ENCODE measurements around the gene RPSA. TPM values are rescaled to one million over a fixed set of nuclear protein-coding genes. Genes with fewer than 3 reads are reported as not detected.

Gene RPSA
- total RNA-seq, 2 donors from 2014 or later = 2,574 to 3,520 TPM

DNA sequence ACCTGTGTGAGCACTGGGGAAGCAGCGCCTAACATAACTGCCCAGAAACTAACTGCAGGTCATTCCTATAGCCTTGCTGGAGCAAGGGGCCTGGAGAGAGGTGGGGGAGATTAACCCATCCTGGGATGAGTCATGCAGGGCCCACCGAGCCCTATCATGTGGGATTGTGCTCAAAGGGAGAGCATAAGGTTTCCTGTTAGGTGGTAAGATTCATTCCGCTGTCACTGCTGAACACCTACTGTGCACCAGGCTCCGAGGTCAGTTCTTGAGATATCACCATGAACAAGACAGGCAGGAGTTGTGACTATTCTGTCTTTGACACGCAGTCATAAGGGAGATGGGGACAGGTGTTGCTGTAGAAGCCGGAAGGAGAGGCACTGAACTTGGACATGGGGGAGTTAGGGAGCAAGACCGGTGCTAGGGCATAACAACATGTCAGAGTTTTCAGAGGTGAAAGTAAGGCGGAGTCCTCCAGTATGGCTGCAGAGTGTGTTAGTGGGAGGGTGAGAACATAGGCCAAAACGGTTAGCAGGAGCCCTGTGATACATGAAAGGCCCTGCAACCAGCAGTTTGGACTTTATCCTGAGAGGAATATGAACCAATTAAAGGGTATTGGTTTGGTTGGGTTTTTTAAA is 20.9 kb upstream of the RPSA start:
- Mint-ChIP-seq H3K9me3 (no peaks in the 10 kb centered on the region), H3K27ac (peak overlapping the region; percentile 5 to 31), H3K36me3 (peaks cover 15% of the 10 kb centered on the region in 2 donors)
- no peak for ATAC-seq
- no peak for DNase-seq (ENCODE audit: low spot score in 2 of 2)

DNA sequence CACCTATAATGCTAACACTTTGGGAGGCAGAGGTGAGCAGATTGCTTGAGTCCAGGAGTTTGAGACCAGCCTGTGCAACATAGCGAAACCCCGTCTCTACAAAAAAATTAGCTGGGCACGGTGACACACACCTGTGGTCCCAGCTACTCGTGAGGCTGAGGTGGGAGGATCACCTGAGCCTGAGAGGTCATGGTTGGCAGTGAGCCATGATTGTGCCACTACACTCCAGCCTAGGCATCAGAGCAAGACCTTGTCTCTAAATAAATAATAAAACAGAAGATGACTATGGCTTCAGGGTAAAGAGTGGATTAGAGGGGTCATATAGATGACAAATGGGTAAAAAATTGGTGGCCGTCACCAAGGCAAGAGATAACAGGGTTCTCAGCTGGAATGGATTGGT is 20.2 kb upstream of the RPSA start:
- Mint-ChIP-seq H3K9me3 (no peaks in the 10 kb centered on the region), H3K27ac (peak overlapping the region in 1 of 2 donors; percentile 5), H3K36me3 (peaks cover 17 to 19% of the 10 kb centered on the region in 2 donors)
- DNase-seq (ENCODE audit: low spot score in 2 of 2) (no peak), ATAC-seq (no peak)

- ATAC-seq (no peak), DNase-seq (ENCODE audit: low spot score in 2 of 2) (no peak)
- Mint-ChIP-seq H3K36me3 (peaks cover 22 to 23% of the 10 kb centered on the region in 2 donors), H3K9me3 (no peaks in the 10 kb centered on the region), H3K27ac (peak overlapping the region; percentile 5 to 65)
Measured at GRCh38 chr3:39387411-39387975, 19.0 kb upstream of the RPSA start.

- H3K36me3 Mint-ChIP-seq = peaks cover 22 to 25% of the 10 kb centered on the region in 2 donors
Measured at GRCh38 chr3:39388153-39388552, 18.4 kb upstream of the RPSA start.

DNA sequence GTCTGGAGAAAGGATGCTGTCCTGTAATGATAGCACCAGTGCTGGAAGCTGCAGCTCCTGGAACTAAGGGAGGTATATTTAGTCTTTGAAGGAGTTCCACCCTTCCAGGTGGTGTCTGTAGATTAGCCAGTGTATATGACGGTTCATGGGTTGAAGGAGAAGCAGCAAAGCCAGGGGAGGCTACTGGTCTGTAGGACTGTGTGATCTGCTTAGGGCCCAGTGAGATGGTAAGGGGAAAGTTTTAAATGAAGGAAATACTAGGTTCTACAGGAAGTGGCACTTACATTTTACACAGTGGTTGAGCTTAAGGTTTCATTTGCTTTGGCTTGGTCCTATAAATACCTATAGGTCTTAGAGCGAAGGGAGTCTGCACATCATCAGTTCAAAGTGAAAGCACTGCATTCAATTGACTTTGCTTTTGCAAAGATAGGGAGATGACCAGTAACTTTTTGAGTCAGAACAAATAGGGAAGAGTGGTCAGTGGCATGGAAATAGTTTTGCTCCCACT is 17.7 kb upstream of the RPSA start:
- Mint-ChIP-seq H3K9me3 (no peaks in the 10 kb centered on the region), H3K27ac (peak overlapping the region; percentile 5 to 52), H3K36me3 (peaks cover 16 to 22% of the 10 kb centered on the region in 2 donors)
- DNase-seq (ENCODE audit: low spot score in 2 of 2) = no peak
- no peak for ATAC-seq

More at GRCh38 chr3:39388153-39388552, 18.4 kb upstream of the RPSA start:
- H3K27ac Mint-ChIP-seq = peak overlapping the region; percentile 5 to 6
- ATAC-seq (no peak), DNase-seq (ENCODE audit: low spot score in 2 of 2) (no peak)
- no peaks in the 10 kb centered on the region for H3K9me3 Mint-ChIP-seq

GRCh38 chr3:39390181-39390580 is 16.3 kb upstream of the RPSA start:
- DNase-seq (ENCODE audit: low spot score in 2 of 2) (no peak), ATAC-seq (no peak)
- H3K36me3 Mint-ChIP-seq = peaks cover 13 to 20% of the 10 kb centered on the region in 2 donors
- H3K27ac Mint-ChIP-seq = peak overlapping the region in 1 of 2 donors; percentile 41
- H3K9me3 Mint-ChIP-seq = no peaks in the 10 kb centered on the region

- H3K36me3 Mint-ChIP-seq = peaks cover 9 to 29% of the 10 kb centered on the region in 2 donors
- ATAC-seq = peak in 1 of 2 donors; percentile 11
- peak overlapping the region; percentile 12 to 55 for H3K27ac Mint-ChIP-seq
Measured at GRCh38 chr3:39396690-39397089, 9.8 kb upstream of the RPSA start.

GRCh38 chr3:39398700-39399099 is 7.8 kb upstream of the RPSA start:
- peaks cover 7 to 22% of the 10 kb centered on the region in 2 donors for H3K36me3 Mint-ChIP-seq
- H3K27ac Mint-ChIP-seq = peak overlapping the region; percentile 46 to 88
- no peaks in the 10 kb centered on the region for H3K9me3 Mint-ChIP-seq
- DNase-seq (ENCODE audit: low spot score in 2 of 2) = no peak
- ATAC-seq = no peak

More at GRCh38 chr3:39396690-39397089, 9.8 kb upstream of the RPSA start:
- no peak for DNase-seq (ENCODE audit: low spot score in 2 of 2)
- no peaks in the 10 kb centered on the region for H3K9me3 Mint-ChIP-seq

- peak overlapping the region in 1 of 2 donors; percentile 14 for H3K27ac Mint-ChIP-seq
- DNase-seq (ENCODE audit: low spot score in 2 of 2) (no peak), ATAC-seq (no peak)
- H3K36me3 Mint-ChIP-seq = peaks cover 7 to 20% of the 10 kb centered on the region in 2 donors
- no peaks in the 10 kb centered on the region for H3K9me3 Mint-ChIP-seq
Measured at GRCh38 chr3:39401983-39402382, 4.5 kb upstream of the RPSA start.

- Mint-ChIP-seq H3K9me3 (no peaks in the 10 kb centered on the region), H3K36me3 (peaks cover 32 to 43% of the 10 kb centered on the region in 2 donors), H3K27ac (peak overlapping the region; percentile 95 to 99)
- ATAC-seq (no peak), DNase-seq (ENCODE audit: low spot score in 2 of 2) (no peak)
Measured at GRCh38 chr3:39404943-39405686, 1.4 kb upstream of the RPSA start.

DNA sequence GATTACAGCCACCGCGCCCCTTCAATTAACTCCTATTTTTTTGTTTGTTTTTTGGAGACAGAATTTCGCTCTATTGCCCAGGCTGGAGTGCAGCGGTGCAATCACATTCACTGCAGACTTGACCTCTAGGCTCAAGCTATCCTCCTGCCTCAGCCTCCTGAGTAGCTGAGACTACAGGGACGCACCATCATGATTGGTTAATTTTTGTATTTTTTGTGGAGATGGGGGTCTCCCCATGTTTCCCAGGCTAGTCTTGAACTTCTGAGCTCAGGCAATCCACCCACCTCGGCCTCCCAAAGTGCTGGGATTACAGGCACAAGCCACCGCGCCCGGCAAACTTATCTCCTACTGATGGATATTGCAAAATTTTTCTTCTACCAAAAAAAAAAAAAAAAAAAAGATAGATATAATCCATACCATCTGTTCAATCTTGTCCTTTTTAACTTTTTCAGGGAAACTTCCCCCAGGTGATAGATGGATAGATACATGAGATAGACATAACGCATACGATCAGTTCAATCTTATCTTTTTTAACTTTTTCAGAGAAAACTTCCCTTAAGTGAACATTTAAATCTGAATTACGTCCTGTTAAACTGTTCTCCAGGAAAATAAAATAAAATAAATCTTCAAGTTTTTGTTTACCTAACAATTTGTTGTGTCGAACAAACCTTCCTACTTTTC is 693 bp upstream of the RPSA start:
- Mint-ChIP-seq H3K36me3 (peaks cover 38 to 45% of the 10 kb centered on the region in 2 donors), H3K27ac (peak overlapping the region; percentile 95 to 99), H3K9me3 (no peaks in the 10 kb centered on the region)
- ATAC-seq (no peak), DNase-seq (ENCODE audit: low spot score in 2 of 2) (no peak)

- H3K36me3 Mint-ChIP-seq = peaks cover 51 to 54% of the 10 kb centered on the region in 2 donors
- ATAC-seq = no peak
Measured at GRCh38 chr3:39407259-39407629, 724 bp downstream of the RPSA start.

DNA sequence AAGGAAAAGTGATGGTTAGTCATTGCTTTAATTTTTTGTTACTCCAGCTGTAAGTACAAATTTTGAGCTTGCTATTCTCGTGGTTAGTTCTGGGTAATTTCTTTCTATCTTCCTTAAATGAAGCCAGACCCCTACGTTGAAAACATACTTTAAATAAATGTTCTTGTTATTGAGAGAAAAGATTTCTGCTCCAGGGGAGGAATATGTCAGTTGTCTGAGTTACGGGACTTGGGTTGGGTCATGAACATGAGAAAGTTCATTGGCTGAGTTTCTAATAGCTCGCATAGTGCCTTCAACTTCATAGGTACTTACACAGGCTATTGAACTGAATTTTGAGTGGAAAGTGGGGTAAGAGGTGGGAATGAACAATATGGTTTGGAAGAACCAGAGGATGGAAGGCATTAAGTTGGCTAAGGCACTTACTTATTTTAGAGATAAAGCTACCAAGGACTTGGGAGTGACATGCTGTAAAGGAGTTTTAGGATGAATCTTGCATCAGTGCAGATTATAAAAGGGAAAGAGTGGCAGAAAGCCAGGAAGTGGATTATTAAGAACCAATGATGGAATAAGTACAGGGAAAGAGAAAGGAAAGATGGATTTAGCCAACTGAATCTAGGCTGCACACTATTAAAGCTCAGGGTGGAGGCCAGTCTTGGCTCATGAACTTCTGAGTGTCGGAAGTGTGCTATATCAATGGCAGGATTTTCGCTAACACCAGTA is 1.4 kb downstream of the RPSA start:
- Mint-ChIP-seq H3K9me3 (no peaks in the 10 kb centered on the region), H3K36me3 (peaks cover 58 to 61% of the 10 kb centered on the region in 2 donors), H3K27ac (peak overlapping the region; percentile 95 to 98)
- DNase-seq (ENCODE audit: low spot score in 2 of 2) (no peak), ATAC-seq (no peak)

More at GRCh38 chr3:39407259-39407629, 724 bp downstream of the RPSA start:
- no peaks in the 10 kb centered on the region for H3K9me3 Mint-ChIP-seq
- no peak for DNase-seq (ENCODE audit: low spot score in 2 of 2)
- H3K27ac Mint-ChIP-seq = peak overlapping the region; percentile 95 to 98

GRCh38 chr3:39408493-39409372 is 2.2 kb downstream of the RPSA start:
- no peaks in the 10 kb centered on the region for H3K9me3 Mint-ChIP-seq
- H3K36me3 Mint-ChIP-seq = peaks cover 58 to 69% of the 10 kb centered on the region in 2 donors
- ATAC-seq (no peak), DNase-seq (ENCODE audit: low spot score in 2 of 2) (no peak)
- H3K27ac Mint-ChIP-seq = peak overlapping the region; percentile 95 to 98

DNA sequence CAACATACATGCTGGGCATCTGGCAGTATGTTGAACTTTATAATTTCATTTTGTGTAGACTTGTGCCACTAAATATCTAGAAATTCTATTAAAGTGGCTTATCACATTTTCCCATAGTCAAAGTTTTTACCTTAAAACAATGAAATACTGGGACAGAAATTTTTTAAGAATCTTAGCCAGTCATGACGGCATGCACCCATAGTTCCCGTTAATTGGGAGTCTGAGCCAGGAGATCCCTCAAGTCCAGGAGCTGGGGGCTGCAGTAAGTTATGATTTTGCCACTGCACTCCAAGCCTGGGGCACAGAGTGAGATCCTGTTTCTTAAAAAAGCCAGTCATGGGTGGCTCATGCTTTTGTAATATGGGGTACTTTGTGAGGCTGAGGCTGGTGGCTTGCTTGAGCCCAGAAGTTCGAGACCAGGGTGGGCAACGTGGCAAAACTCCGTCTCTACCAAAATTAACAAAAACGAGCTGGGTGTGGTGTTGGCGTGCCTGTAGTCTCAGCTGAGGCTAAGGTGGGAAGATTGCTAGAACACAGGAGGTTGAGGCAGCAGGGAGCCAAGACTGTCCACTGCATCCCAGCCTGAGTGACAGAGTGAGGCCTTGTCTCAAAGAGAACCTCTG is 3.1 kb downstream of the RPSA start:
- no peak for DNase-seq (ENCODE audit: low spot score in 2 of 2)
- no peak for ATAC-seq
- H3K9me3 Mint-ChIP-seq = no peaks in the 10 kb centered on the region
- H3K36me3 Mint-ChIP-seq = peaks cover 58 to 69% of the 10 kb centered on the region in 2 donors
- peak overlapping the region; percentile 27 to 93 for H3K27ac Mint-ChIP-seq

Measured in activated naive CD4-positive, alpha-beta T cell treated with anti-CD3 and anti-CD28 coated beads, Interleukin-2, amount 50 U/mL, for 72 hours (primary cell).